GM18505 (cell line): ENCODE measurements around the gene CA7.

Source experiments
- ATAC-seq: cut with Tn5 transposase; IDR thresholded peaks from one replicate; pipeline ENCODE4 v1.9.1; 2021; ENCODE audit not compliant: unreplicated experiment
- POLR2A ChIP-seq: IDR thresholded peaks from 4 replicates; pipeline ENCODE4 v1.6.1; 2011; ENCODE audit warnings: borderline replicate concordance; ENCODE audit not compliant: insufficient read depth, insufficient read length; ENCODE audit errors: extremely low read depth

The CA7 gene

GRCh38 chr16:66832661-66833305 lies 11.4 kb upstream of the CA7 start:
- no peak for ATAC-seq
- no peak for TF ChIP-seq POLR2A

GRCh38 chr16:66834746-66835145 lies 9.5 kb upstream of the CA7 start:
- no peak for TF ChIP-seq POLR2A
- no peak for ATAC-seq

GRCh38 chr16:66840883-66841282 lies 3.3 kb upstream of the CA7 start:
- no peak for TF ChIP-seq POLR2A
- no peak for ATAC-seq

GRCh38 chr16:66841366-66841765 lies 2.8 kb upstream of the CA7 start:
- no peak for TF ChIP-seq POLR2A
- ATAC-seq: no peak

GRCh38 chr16:66842765-66843164 lies 1.4 kb upstream of the CA7 start:
- TF ChIP-seq POLR2A: no peak
- no peak for ATAC-seq

- no peak for ATAC-seq
- no peak for TF ChIP-seq POLR2A
These were observed 1.0 kb upstream of the CA7 start for GRCh38 chr16:66843191-66843590.

GRCh38 chr16:66844009-66844341 lies 239 bp upstream of the CA7 start:
- no peak for TF ChIP-seq POLR2A
- no peak for ATAC-seq

- no peak for ATAC-seq
- no peak for TF ChIP-seq POLR2A
These were observed 831 bp downstream of the CA7 start for GRCh38 chr16:66845080-66845410.

GRCh38 chr16:66845791-66846221 lies 1.6 kb downstream of the CA7 start:
- no peak for TF ChIP-seq POLR2A
- no peak for ATAC-seq

- TF ChIP-seq POLR2A: no peak
- no peak for ATAC-seq
These were observed 2.1 kb downstream of the CA7 start for GRCh38 chr16:66846266-66846665.

GRCh38 chr16:66846831-66847230 lies 2.6 kb downstream of the CA7 start:
- ATAC-seq: no peak
- TF ChIP-seq POLR2A: no peak

- ATAC-seq: no peak
- no peak for TF ChIP-seq POLR2A
These were observed 3.4 kb downstream of the CA7 start for GRCh38 chr16:66847533-66848067.

- no peak for TF ChIP-seq POLR2A
- no peak for ATAC-seq
These were observed 4.0 kb downstream of the CA7 start for GRCh38 chr16:66848172-66848571.

GRCh38 chr16:66849021-66849420 lies 4.8 kb downstream of the CA7 start:
- no peak for TF ChIP-seq POLR2A
- ATAC-seq: no peak

GRCh38 chr16:66849549-66849948 lies 5.3 kb downstream of the CA7 start:
- ATAC-seq: no peak

More at GRCh38 chr16:66849549-66849948, 5.3 kb downstream of the CA7 start:
- no peak for TF ChIP-seq POLR2A
